Ureter (tissue), 1 donor: ENCODE results near the gene TTLL12. TPM values are rescaled to one million over a fixed set of nuclear protein-coding genes. Genes with fewer than 3 reads are reported as not detected.

Experiments
- DNase-seq: peaks from one replicate; pipeline ENCODE4 v3.0.0-alpha.2; 2020; ENCODE audit warnings: low spot score
- total RNA-seq: library from RNA; stranded (reverse); gene quantifications from one replicate; pipeline ENCODE4 v1.2.4, GENCODE V29; 2023
- donor health status: DM: yes; HTN: yes; CAD: no.

The TTLL12 gene
- total RNA-seq = 41.0 TPM

- DNase-seq = no peak
Observed at GRCh38 chr22:43186272-43187170, at the start of gene TTLL12. Gene TTLL12 (minus strand): TSS chr22:43187134. CDS start chr22:43187069, 65 bp downstream.

GRCh38 chr22:43235445-43236409 lies 48.8 kb upstream of the TTLL12 start:
- no peak for DNase-seq

GRCh38 chr22:43234264-43234988 lies 47.5 kb upstream of the TTLL12 start:
- no peak for DNase-seq

- no peak for DNase-seq
Observed at GRCh38 chr22:43233529-43233928, 46.6 kb upstream of the TTLL12 start.

GRCh38 chr22:43232445-43232844 lies 45.5 kb upstream of the TTLL12 start:
- no peak for DNase-seq

- no peak for DNase-seq
Observed at GRCh38 chr22:43231724-43232034, 44.7 kb upstream of the TTLL12 start.

GRCh38 chr22:43230971-43231723 lies 44.2 kb upstream of the TTLL12 start:
- peak; percentile 53 for DNase-seq

- no peak for DNase-seq
Observed at GRCh38 chr22:43230571-43230970, 43.6 kb upstream of the TTLL12 start.

- no peak for DNase-seq
Observed at GRCh38 chr22:43228863-43229262, 41.9 kb upstream of the TTLL12 start.

GRCh38 chr22:43228330-43228729 lies 41.4 kb upstream of the TTLL12 start:
- DNase-seq = no peak

- no peak for DNase-seq
Observed at GRCh38 chr22:43227239-43227630, 40.3 kb upstream of the TTLL12 start.

GRCh38 chr22:43226377-43227238 lies 39.7 kb upstream of the TTLL12 start:
- DNase-seq = no peak

- no peak for DNase-seq
Observed at GRCh38 chr22:43225609-43226008, 38.7 kb upstream of the TTLL12 start.

- no peak for DNase-seq
Observed at GRCh38 chr22:43222987-43223386, 36.1 kb upstream of the TTLL12 start.

GRCh38 chr22:43222262-43222661 lies 35.3 kb upstream of the TTLL12 start:
- no peak for DNase-seq

GRCh38 chr22:43220625-43221380 lies 33.9 kb upstream of the TTLL12 start:
- no peak for DNase-seq

GRCh38 chr22:43218786-43219185 lies 31.9 kb upstream of the TTLL12 start:
- DNase-seq = no peak

- DNase-seq = no peak
Observed at GRCh38 chr22:43217285-43218030, 30.5 kb upstream of the TTLL12 start.

GRCh38 chr22:43216738-43217137 lies 29.8 kb upstream of the TTLL12 start:
- no peak for DNase-seq
